Liver (tissue), 9 donors: ENCODE measurements around the gene PCNT. TPM values are rescaled to one million over a fixed set of nuclear protein-coding genes. Genes with fewer than 3 reads are reported as not detected.

ENCODE experiments used
- DNase-seq: peaks from one replicate; pipeline ENCODE4 v3.0.0-alpha.2; 2017; ENCODE audit warnings: low spot score
- H3K27ac ChIP-seq, 2 donors: one replicate each; pipeline ENCODE4 v1.7.0; 2013; ENCODE audit warnings: inconsistent platforms in 2 of 2, low read length in 2 of 2, control low read depth in 1 of 2, low read depth in 1 of 2, mild to moderate bottlenecking in 1 of 2
- H3K27me3 ChIP-seq, 4 donors: one replicate each; pipeline versions ENCODE4 v1.6.1 to v1.7.0; 2013; ENCODE audit warnings: low read length in 3 of 4, inconsistent platforms in 1 of 4, mild to moderate bottlenecking in 1 of 4, moderate library complexity in 1 of 4; ENCODE audit not compliant: control insufficient read depth in 4 of 4, insufficient read depth in 4 of 4
- H3K36me3 ChIP-seq, 4 donors: one replicate each; pipeline versions ENCODE4 v1.6.1 to v1.7.0; 2013; ENCODE audit warnings: low read length in 3 of 4, mild to moderate bottlenecking in 3 of 4, low read depth in 1 of 4, moderate library complexity in 1 of 4; ENCODE audit not compliant: control insufficient read depth in 4 of 4, insufficient read depth in 3 of 4
- H3K4me1 ChIP-seq, 4 donors: one replicate each; pipeline versions ENCODE4 v1.6.1 to v1.7.0; 2013; ENCODE audit warnings: low read length in 3 of 4, mild to moderate bottlenecking in 3 of 4, moderate library complexity in 1 of 4; ENCODE audit not compliant: control insufficient read depth in 4 of 4, insufficient read depth in 4 of 4
- H3K4me3 ChIP-seq, 3 donors: one replicate each; pipeline versions ENCODE4 v1.6.1 to v1.7.0; 2013; ENCODE audit warnings: low read length in 3 of 3, control low read depth in 1 of 3, low read depth in 1 of 3, mild to moderate bottlenecking in 1 of 3
- H3K9ac ChIP-seq, 2 donors: one replicate each; pipeline ENCODE4 v1.7.0; 2013; ENCODE audit warnings: low read length in 2 of 2, mild to moderate bottlenecking in 2 of 2, moderate library complexity in 2 of 2, control low read depth in 1 of 2, low read depth in 1 of 2
- H3K9me3 ChIP-seq, 4 donors: one replicate each; pipeline versions ENCODE4 v1.6.1 to v1.7.0; 2013; ENCODE audit warnings: low read length in 3 of 4; ENCODE audit not compliant: control insufficient read depth in 4 of 4
- ATF3 ChIP-seq: IDR thresholded peaks from 2 replicates; pipeline ENCODE4 v1.6.1; 2016; ENCODE audit warnings: antibody characterized with exemption
- CTCF ChIP-seq: fragments of 150-350 bp; IDR thresholded peaks from 2 replicates; pipeline ENCODE4 v1.5.1; 2017; ENCODE audit warnings: improper control_type of control experiment, low read depth, low read length; ENCODE audit not compliant: missing input control
- EGR1 ChIP-seq, 2 donors: IDR thresholded peaks; 2 replicates each; pipeline ENCODE4 v1.6.1; 2016 to 2018; ENCODE audit warnings: antibody characterized with exemption in 2 of 2, low read depth in 2 of 2
- FOXA1 ChIP-seq: IDR thresholded peaks from 2 replicates; pipeline ENCODE4 v1.6.1; 2016; ENCODE audit warnings: antibody characterized with exemption
- FOXA2 ChIP-seq: IDR thresholded peaks from 2 replicates; pipeline ENCODE4 v1.6.1; 2016; ENCODE audit warnings: antibody characterized with exemption
- GABPA ChIP-seq, 2 donors: IDR thresholded peaks in 1 of 2; conservative IDR thresholded peaks in 1 of 2; 2 replicates each; pipeline ENCODE4 v1.6.1; 2016; ENCODE audit warnings: antibody characterized with exemption in 2 of 2, mild to moderate bottlenecking in 1 of 2, moderate library complexity in 1 of 2
- HNF4A ChIP-seq, 2 donors: conservative IDR thresholded peaks; 2 replicates each; pipeline ENCODE4 v1.6.1; 2016; ENCODE audit warnings: antibody characterized with exemption in 2 of 2, mild to moderate bottlenecking in 2 of 2
- JUND ChIP-seq, 2 donors: IDR thresholded peaks; 2 replicates each; pipeline ENCODE4 v1.6.1; 2016; ENCODE audit warnings: antibody characterized with exemption in 2 of 2
- MAX ChIP-seq: IDR thresholded peaks from 2 replicates; pipeline ENCODE4 v1.6.1; 2016; ENCODE audit warnings: antibody characterized with exemption
- REST ChIP-seq: IDR thresholded peaks from 2 replicates; pipeline ENCODE4 v1.6.1; 2016; ENCODE audit warnings: antibody characterized with exemption, mild to moderate bottlenecking
- SP1 ChIP-seq: IDR thresholded peaks from 2 replicates; pipeline ENCODE4 v1.6.1; 2018; ENCODE audit warnings: antibody characterized with exemption, mild to moderate bottlenecking
- YY1 ChIP-seq: IDR thresholded peaks from 2 replicates; pipeline ENCODE4 v1.6.1; 2016; ENCODE audit warnings: antibody characterized with exemption, mild to moderate bottlenecking
- ZBTB33 ChIP-seq: IDR thresholded peaks from 2 replicates; pipeline ENCODE4 v1.6.1; 2016; ENCODE audit warnings: antibody characterized with exemption
- WGBS: extraction: QIAGEN DNeasy Blood & Tissue Kit; methylation state at CpG from one replicate; pipeline ENCODE4 v1.1.7; 2013; 5-methylcytosine and 5-hydroxymethylcytosine counted together
- polyA plus RNA-seq, 2 donors: library from polyadenylated mRNA; stranded (reverse) in 1 of 2; unstranded in 1 of 2; fragments of 200-250 nt in 1 of 2; fragments of >200 nt in 1 of 2; fragmentation: Nextera tagmentation in 1 of 2; extraction: Ambion mirVana in 1 of 2; gene quantifications; one replicate each; pipeline versions ENCODE4 v1.2.1 to v1.2.3, GENCODE V29; 2013 to 2015
- total RNA-seq, 2 donors: library from RNA; depleted of rRNA; stranded (reverse); fragments of >200 nt; gene quantifications; one replicate each; pipeline ENCODE4 v1.2.3, GENCODE V29; 2014
- donor health status: healthy.
- donor health status: healthy.
- donor health status: healthy.
- donor health status: healthy.
- donor health status: healthy.

Gene PCNT
- total and polyA plus RNA-seq, 4 donors: 6.7 to 36.8 (median 15.2) TPM

- no peak for TF ChIP-seq JUND (IDR thresholded peaks at IDR 0.05)
- no peak for TF ChIP-seq YY1
- no peak for TF ChIP-seq ZBTB33
- no peak for TF ChIP-seq HNF4A (conservative IDR thresholded peaks at IDR 0.05)
- no peak for TF ChIP-seq CTCF
- Histone ChIP-seq H3K27me3 (no peaks in the 10 kb centered on the region), H3K36me3 (peaks cover 0 to 13% (median 6%) of the 10 kb centered on the region in 4 donors), H3K4me3 (no peak overlapping the region), H3K9me3 (no peaks in the 10 kb centered on the region), H3K9ac (no peak overlapping the region), H3K4me1 (no peaks in the 10 kb centered on the region), H3K27ac (no peak overlapping the region)
- DNase-seq: no peak
- whole genome bisulfite sequencing: 98% methylated on average over 10 of the region's 10 CpGs
Measured at GRCh38 chr21:46489800-46490199, 165.8 kb downstream of the PCNT start.

- TF ChIP-seq CTCF (no peak), ZBTB33 (no peak)
- Histone ChIP-seq H3K9ac (no peak overlapping the region), H3K27ac (no peak overlapping the region), H3K4me3 (no peak overlapping the region), H3K27me3 (no peaks in the 10 kb centered on the region), H3K36me3 (peaks cover 0 to 13% (median 6%) of the 10 kb centered on the region in 4 donors), H3K4me1 (no peaks in the 10 kb centered on the region), H3K9me3 (no peaks in the 10 kb centered on the region)
- WGBS: over 99% methylated on average over 3 of the region's 3 CpGs
- no peak for DNase-seq
Measured at GRCh38 chr21:46491553-46491952, 167.6 kb downstream of the PCNT start.

- Histone ChIP-seq H3K4me1 (no peaks in the 10 kb centered on the region), H3K27me3 (no peaks in the 10 kb centered on the region), H3K36me3 (peaks cover 3 to 18% (median 14%) of the 10 kb centered on the region in 4 donors), H3K9ac (no peak overlapping the region), H3K9me3 (no peaks in the 10 kb centered on the region), H3K4me3 (no peak overlapping the region), H3K27ac (no peak overlapping the region)
- no peak for DNase-seq
- 77% methylated on average over 5 of the region's 5 CpGs for WGBS
- TF ChIP-seq YY1 (no peak), FOXA1 (no peak), MAX (no peak), HNF4A (conservative IDR thresholded peaks at IDR 0.05) (no peak), SP1 (no peak), FOXA2 (no peak), EGR1 (IDR thresholded peaks at IDR 0.05; ENCODE audit: low read depth in 2 of 2) (no peak), GABPA (IDR thresholded peaks at IDR 0.05 in 1 of 2, conservative IDR thresholded peaks at IDR 0.05 in 1 of 2) (no peak), REST (no peak), ATF3 (no peak), JUND (IDR thresholded peaks at IDR 0.05) (no peak)
Measured at GRCh38 chr21:46492851-46493250, 168.9 kb downstream of the PCNT start.
